HG03103 (cell line): Measurements from ENCODE around the gene PCDH15.
"Not testable (repeated sequence)": the region's sequence is repeated elsewhere in the genome, so short reads cannot be mapped to it uniquely, and the experiment has no call there.

Experiments used
- ATAC-seq: cut with Tn5 transposase; IDR thresholded peaks from one replicate; pipeline ENCODE4 v1.9.1; 2021; ENCODE audit warnings: low read depth; ENCODE audit not compliant: unreplicated experiment

PCDH15 gene

DNA sequence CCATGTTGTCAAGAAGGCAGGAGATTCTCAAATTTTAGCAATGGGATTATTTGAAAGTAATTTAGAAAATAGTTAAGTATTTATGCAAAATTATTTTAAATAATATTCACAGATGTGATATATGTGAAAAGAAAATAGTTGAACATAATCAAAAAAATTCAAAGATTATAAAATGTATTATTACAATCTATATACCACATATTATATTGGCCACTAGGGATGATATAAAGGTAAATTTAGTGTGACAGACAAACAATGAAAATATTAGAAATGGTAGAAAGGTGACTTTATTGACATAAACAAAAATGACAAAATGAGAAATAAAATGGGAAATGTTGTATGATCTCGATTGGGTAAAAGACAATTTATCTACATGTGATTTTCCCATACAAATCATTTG, 385.5 kb downstream of the PCDH15 start:
- ATAC-seq = no peak

GRCh38 chr10:54402576-54402975, 398.5 kb downstream of the PCDH15 start:
- ATAC-seq = no peak

GRCh38 chr10:54396031-54396430, 405.0 kb downstream of the PCDH15 start:
- ATAC-seq = no peak

DNA sequence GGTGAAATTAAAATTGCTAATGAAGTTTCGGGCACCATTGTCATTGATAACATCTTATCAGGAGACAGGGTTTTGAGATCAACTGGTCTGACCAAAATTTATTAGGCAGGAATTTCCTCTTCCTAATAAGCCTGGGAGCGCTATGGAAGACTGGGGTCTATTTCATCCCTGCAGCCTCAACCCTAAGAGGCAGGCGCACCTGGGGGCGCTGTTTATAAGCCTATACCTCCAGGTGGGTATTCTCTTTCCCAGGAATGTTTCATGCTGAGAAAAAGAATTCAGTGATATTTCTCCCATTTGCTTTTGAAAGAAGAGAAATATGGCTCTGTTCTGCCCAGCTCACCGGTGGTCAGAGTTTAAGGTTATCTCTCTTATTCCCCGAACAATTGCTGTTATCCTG, 406.4 kb downstream of the PCDH15 start:
- ATAC-seq = not testable (repeated sequence)

- ATAC-seq = no peak
Measured at GRCh38 chr10:54372179-54372578, 428.9 kb downstream of the PCDH15 start.

GRCh38 chr10:54368984-54369383, 432.0 kb downstream of the PCDH15 start:
- ATAC-seq = no peak

DNA sequence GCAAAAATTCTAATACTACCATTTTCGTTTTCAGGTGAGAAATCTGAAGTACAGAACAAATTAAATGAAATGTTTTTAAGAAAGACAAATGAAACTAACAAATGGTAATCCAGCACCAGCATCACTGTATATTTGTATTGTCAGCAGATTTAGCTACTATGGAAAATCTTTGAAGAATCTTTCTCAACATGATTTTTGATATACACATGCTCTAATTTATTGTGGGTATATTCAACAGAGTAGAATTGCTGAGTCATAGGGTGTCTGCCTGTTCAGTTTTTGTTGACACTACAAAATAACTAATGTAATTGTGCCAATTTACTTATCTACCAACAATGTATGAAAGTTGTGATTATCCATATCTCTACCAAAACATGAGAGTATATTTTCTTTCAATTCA, 437.6 kb downstream of the PCDH15 start:
- ATAC-seq = no peak

DNA sequence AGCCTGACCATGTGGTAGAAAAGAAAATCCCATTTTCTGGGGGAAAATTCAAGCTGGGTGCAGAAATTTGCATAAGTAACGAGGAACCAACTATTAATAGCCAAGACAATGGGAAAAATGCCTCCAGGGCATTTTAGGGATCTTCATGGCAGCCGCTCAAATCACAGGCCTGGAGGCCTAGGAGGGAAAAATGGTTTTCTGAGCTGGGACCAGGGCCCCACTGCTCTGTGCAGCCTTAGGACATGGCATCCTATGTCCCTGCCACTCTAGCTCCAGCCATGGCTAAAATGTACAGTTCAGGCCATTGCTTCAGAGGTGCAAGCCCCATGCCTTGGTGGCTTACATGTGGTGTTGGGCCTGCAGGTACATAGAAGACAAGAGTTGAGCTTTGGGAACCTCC, 459.0 kb downstream of the PCDH15 start:
- no peak for ATAC-seq

DNA sequence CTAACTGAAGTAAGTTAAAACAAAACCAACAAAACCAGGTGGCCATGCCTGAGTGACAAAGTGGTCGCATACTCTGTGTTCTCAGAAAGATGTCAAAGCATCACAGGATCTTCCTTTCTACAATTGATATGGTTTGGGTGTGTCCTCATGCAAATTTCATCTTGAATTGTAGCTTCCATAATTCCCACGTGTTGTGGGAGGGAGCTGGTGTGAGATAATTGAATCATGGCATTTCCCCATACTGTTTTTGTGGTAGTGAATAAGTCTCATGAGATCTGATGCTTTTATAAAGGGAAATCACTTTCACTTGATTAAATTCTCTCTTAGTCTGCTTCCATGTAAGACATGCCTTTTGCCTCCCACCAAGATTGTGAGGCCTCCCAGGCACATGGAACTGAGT, 465.7 kb downstream of the PCDH15 start:
- ATAC-seq = no peak

- ATAC-seq = no peak
Measured at GRCh38 chr10:54319341-54319740, 481.7 kb downstream of the PCDH15 start.

GRCh38 chr10:54318470-54318869, 482.6 kb downstream of the PCDH15 start:
- no peak for ATAC-seq

DNA sequence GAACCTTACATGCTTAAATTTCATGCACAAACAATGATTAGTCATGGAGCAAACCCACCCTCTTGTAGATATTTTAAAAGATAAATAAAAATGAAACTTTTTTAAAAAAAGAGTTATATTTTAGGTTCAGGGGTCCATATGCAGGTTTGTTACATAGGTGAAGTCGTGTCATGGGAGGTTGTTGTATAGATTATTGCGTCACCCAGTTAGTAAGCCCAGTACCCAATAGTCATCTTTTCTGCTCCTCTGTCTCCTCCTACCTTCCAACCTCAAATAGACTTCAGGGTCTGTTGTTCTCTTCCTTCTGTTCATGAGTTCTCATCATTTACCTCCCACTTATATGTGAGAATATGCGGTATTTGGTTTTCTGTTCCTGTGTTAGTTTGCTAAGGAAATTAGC, 486.6 kb downstream of the PCDH15 start:
- ATAC-seq = no peak

DNA sequence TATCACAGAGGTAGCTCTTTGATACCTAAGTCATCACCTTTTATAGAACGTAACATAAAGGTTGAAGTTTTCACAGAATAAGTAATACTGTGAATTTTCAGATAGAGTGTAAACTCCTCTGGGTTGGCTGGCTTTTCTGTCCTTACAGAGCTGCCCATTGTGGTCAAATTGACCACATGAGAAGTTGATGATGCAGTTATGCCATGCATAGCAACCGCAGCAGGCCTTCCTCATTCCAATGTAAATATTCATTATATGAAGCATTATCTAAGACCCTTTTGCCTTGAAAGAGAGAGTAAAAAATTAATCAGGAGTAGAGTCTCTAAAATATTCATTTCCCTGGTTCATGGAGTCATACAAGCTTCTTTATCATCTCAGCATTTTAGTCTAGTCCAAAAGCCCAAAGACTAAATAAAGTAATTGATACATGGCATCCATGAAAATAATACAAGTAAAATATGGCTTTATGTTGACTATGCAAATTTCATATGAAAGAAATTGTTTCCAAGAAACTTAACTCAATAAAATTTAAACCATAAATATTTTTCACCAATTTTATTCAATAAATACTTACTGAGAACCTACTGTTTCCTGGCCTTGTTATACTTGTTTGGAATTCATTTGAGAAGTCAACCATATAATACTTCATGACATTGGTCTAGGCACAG, 516.4 kb downstream of the PCDH15 start:
- no peak for ATAC-seq

DNA sequence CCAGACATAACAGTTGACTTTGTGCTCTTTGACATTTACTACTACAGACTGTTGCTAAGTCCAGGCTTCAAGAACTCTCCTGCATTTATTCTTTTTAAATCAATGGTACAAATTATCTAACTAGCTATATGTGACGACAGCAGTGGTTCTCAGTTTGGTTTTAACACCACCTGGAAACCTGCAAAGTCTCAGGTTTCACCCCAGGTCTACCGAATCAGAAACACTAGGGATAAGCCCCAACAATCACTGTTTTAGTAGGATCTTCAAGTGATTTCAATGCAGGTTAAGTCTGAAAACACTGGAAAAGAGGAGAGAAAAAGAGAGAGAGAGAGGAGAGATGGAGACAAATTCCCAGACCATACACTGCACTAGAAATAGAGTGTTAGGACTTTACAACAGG, 519.0 kb downstream of the PCDH15 start:
- no peak for ATAC-seq

DNA sequence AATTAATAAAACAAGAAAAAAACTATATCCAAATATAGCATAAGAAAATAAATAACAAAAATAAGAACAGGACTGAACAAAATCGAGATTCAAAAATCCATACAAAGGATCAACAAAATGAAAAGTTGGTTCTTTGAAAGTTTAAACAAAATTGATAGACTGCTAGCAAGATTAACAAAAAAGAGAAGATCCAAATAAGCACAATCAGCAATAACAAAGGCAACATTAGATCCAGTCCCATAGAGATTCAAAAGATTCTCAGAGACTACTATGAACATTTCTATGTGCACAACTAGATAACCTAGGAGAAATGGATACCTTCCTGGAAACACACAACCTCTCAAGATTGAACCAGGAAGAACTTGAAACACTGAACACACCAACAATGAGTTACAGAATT, 534.6 kb downstream of the PCDH15 start:
- ATAC-seq = no peak

DNA sequence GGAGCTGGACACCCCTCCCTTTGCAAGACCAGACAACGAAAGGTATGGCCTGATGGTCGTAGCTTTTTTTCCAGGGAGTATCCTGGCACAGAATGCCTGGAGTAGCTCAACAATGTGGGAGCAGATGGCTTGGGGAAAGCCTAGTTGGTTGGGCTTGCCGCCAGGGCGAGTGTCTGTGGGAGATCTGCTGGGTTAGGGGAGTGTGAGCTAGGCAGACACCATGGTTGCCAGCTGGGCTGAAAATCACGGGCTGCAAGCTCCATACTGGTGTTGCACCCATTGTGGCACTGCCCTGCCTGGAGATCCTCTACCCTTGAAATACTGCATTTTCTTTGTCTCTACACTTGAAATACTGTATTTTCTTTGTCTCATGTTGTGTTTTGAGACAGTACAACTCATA, 538.3 kb downstream of the PCDH15 start:
- ATAC-seq = no peak

DNA sequence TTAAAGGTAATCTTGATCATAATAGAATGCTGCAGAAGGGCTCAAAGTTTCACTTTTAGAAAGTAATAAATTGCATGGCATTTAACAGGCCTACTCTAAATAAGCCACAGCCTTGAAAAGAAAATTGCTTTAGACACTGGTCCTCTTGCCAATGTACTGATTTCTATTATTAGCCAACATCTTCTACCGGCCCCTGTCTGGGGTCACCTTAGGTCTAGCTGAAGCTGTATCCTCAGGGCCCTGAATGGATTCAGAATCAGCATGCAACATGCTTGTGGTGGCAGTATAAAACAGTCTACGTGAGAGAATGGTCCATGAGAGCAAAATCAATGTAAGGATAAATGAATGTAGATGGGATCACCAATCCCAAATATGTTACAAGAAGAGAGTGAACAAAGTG, 541.9 kb downstream of the PCDH15 start:
- no peak for ATAC-seq

- ATAC-seq = no peak
Measured at GRCh38 chr10:54234832-54235231, 566.2 kb downstream of the PCDH15 start.

GRCh38 chr10:54203401-54203800, 597.6 kb downstream of the PCDH15 start:
- ATAC-seq = no peak

- no peak for ATAC-seq
Measured at GRCh38 chr10:54198051-54198450, 603.0 kb downstream of the PCDH15 start.

DNA sequence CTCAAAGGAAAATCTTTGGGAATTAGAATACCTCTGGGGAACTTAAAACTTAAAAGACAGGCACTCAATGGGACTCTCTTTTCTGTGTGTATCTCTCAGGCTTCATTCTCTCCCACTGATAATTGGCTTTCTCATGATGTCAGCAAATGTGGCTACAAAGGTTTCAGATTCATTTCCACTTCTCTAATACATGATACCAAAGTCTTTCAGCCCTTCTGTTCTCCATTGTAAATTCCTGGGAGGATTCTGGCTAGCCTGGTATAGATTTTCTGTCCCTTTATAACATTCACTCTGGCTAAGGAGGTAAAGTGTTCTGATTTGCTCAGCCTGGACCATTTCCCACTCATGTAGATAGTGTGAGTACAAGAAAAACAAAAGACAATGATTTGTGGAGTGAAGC, 606.2 kb downstream of the PCDH15 start:
- ATAC-seq = no peak

GRCh38 chr10:54159924-54160323, 641.1 kb downstream of the PCDH15 start:
- ATAC-seq = no peak

GRCh38 chr10:54148508-54148907, 652.5 kb downstream of the PCDH15 start:
- ATAC-seq = no peak
